ENCODE results near the gene PAPOLA. TPM values are rescaled to one million over a fixed set of nuclear protein-coding genes. Genes with fewer than 3 reads are reported as not detected.
"Not testable (repeated sequence)": the region's sequence is repeated elsewhere in the genome, so short reads cannot be mapped to it uniquely, and the experiment has no call there.

PAPOLA gene
- total and polyA plus RNA-seq, 4 experiments from 2014 or later = 74.3 to 244 (median 157) TPM

- Mint-ChIP-seq H3K36me3 (no peaks in the 10 kb centered on the region), H3K9me3 (no peaks in the 10 kb centered on the region), H3K4me1 (no peaks in the 10 kb centered on the region), H3K27ac (no peak overlapping the region), H3K4me3 (no peak overlapping the region), H3K27me3 (peaks cover 1 to 6% of the 10 kb centered on the region in 2 donors)
- ChIA-PET CTCF (ENCODE audit: partially characterized antibody) (no interaction called here), POLR2A (ENCODE audit: partially characterized antibody) (no interaction called here)
- DNase-seq = no peak
- H3K9me3 ChIP-seq (ENCODE audit: control insufficient read depth in 1 of 2, low read length in 2 of 2) = no peaks in the 10 kb centered on the region
- no peaks in the 10 kb centered on the region for H3K36me3 ChIP-seq (ENCODE audit: insufficient read depth, low read length)
- H3K4me3 ChIP-seq (ENCODE audit: low read length in 2 of 2) = no peak overlapping the region
- H3K4me1 ChIP-seq (ENCODE audit: insufficient read depth, low read length) = no peaks in the 10 kb centered on the region
- no peak overlapping the region for H3K27ac ChIP-seq (ENCODE audit: low read depth, low read length)
- intact Hi-C loops (cut with micrococcal nuclease) = no loop called here
- no peaks in the 10 kb centered on the region for H3K27me3 ChIP-seq (ENCODE audit: insufficient read depth, low read length)
Measured at GRCh38 chr14:96470331-96470730, 31.9 kb upstream of the PAPOLA start.

- DNase-seq; H3K27ac ChIP-seq (ENCODE audit: low read depth, low read length); H3K4me3 ChIP-seq (ENCODE audit: low read length in 2 of 2); H3K4me1 ChIP-seq (ENCODE audit: insufficient read depth, low read length); CTCF ChIA-PET (ENCODE audit: partially characterized antibody); intact Hi-C loops (cut with micrococcal nuclease); H3K36me3 ChIP-seq (ENCODE audit: insufficient read depth, low read length); H3K9me3 ChIP-seq (ENCODE audit: control insufficient read depth in 1 of 2, low read length in 2 of 2); H3K27ac Mint-ChIP-seq; H3K36me3 Mint-ChIP-seq; H3K4me3 Mint-ChIP-seq; H3K4me1 Mint-ChIP-seq; POLR2A ChIA-PET (ENCODE audit: partially characterized antibody); H3K9me3 Mint-ChIP-seq; H3K27me3 Mint-ChIP-seq; H3K27me3 ChIP-seq (ENCODE audit: insufficient read depth, low read length): not testable (repeated sequence)
Measured at GRCh38 chr14:96470967-96471366, 31.2 kb upstream of the PAPOLA start.

- Histone ChIP-seq H3K4me3 (ENCODE audit: low read length in 2 of 2) (no peak overlapping the region), H3K4me1 (ENCODE audit: insufficient read depth, low read length) (no peaks in the 10 kb centered on the region), H3K36me3 (ENCODE audit: insufficient read depth, low read length) (no peaks in the 10 kb centered on the region), H3K27ac (ENCODE audit: low read depth, low read length) (no peak overlapping the region), H3K9me3 (ENCODE audit: control insufficient read depth in 1 of 2, low read length in 2 of 2) (no peaks in the 10 kb centered on the region), H3K27me3 (ENCODE audit: insufficient read depth, low read length) (no peaks in the 10 kb centered on the region)
- Mint-ChIP-seq H3K36me3 (no peaks in the 10 kb centered on the region), H3K27ac (no peak overlapping the region), H3K9me3 (no peaks in the 10 kb centered on the region), H3K27me3 (peaks cover 2 to 9% of the 10 kb centered on the region in 2 donors), H3K4me1 (no peaks in the 10 kb centered on the region), H3K4me3 (no peak overlapping the region)
- ChIA-PET CTCF (ENCODE audit: partially characterized antibody) (no interaction called here), POLR2A (ENCODE audit: partially characterized antibody) (no interaction called here)
- DNase-seq = no peak
- intact Hi-C loops (cut with micrococcal nuclease) = no loop called here
Measured at GRCh38 chr14:96478119-96478518, 24.1 kb upstream of the PAPOLA start.

- ChIA-PET POLR2A (ENCODE audit: partially characterized antibody) (no interaction called here), CTCF (ENCODE audit: partially characterized antibody) (no interaction called here)
- H3K27ac Mint-ChIP-seq = no peak overlapping the region
- DNase-seq = no peak
- peaks cover 7% of the 10 kb centered on the region in 2 donors for H3K27me3 Mint-ChIP-seq
- Histone ChIP-seq H3K27me3 (ENCODE audit: insufficient read depth, low read length) (no peaks in the 10 kb centered on the region), H3K4me3 (ENCODE audit: low read length in 2 of 2) (no peak overlapping the region), H3K36me3 (ENCODE audit: insufficient read depth, low read length) (no peaks in the 10 kb centered on the region), H3K4me1 (ENCODE audit: insufficient read depth, low read length) (no peaks in the 10 kb centered on the region), H3K9me3 (ENCODE audit: control insufficient read depth in 1 of 2, low read length in 2 of 2) (no peaks in the 10 kb centered on the region), H3K27ac (ENCODE audit: low read depth, low read length) (no peak overlapping the region)
- H3K36me3 Mint-ChIP-seq = no peaks in the 10 kb centered on the region
- H3K4me1 Mint-ChIP-seq = peaks cover 0 to 3% (median 0%) of the 10 kb centered on the region in 4 donors
- no peak overlapping the region for H3K4me3 Mint-ChIP-seq
- intact Hi-C loops (cut with micrococcal nuclease) = no loop called here
- H3K9me3 Mint-ChIP-seq = peaks cover 0 to 3% (median 0%) of the 10 kb centered on the region in 8 donors
Measured at GRCh38 chr14:96479435-96480146, 22.6 kb upstream of the PAPOLA start.

GRCh38 chr14:96481731-96482314 lies 20.4 kb upstream of the PAPOLA start:
- POLR2A ChIA-PET (ENCODE audit: partially characterized antibody) = no interaction called here
- Histone ChIP-seq H3K4me1 (ENCODE audit: insufficient read depth, low read length) (no peaks in the 10 kb centered on the region), H3K4me3 (ENCODE audit: low read length in 2 of 2) (no peak overlapping the region), H3K36me3 (ENCODE audit: insufficient read depth, low read length) (no peaks in the 10 kb centered on the region), H3K27ac (ENCODE audit: low read depth, low read length) (no peak overlapping the region), H3K27me3 (ENCODE audit: insufficient read depth, low read length) (no peaks in the 10 kb centered on the region), H3K9me3 (ENCODE audit: control insufficient read depth in 1 of 2, low read length in 2 of 2) (no peaks in the 10 kb centered on the region)
- no peaks in the 10 kb centered on the region for H3K36me3 Mint-ChIP-seq
- peaks cover 0 to 3% (median 0%) of the 10 kb centered on the region in 4 donors for H3K4me1 Mint-ChIP-seq
- peaks cover 6 to 7% of the 10 kb centered on the region in 2 donors for H3K27me3 Mint-ChIP-seq
- no peak for DNase-seq
- H3K27ac Mint-ChIP-seq = no peak overlapping the region
- intact Hi-C loops (cut with micrococcal nuclease) = no loop called here
- H3K4me3 Mint-ChIP-seq = no peak overlapping the region
- CTCF ChIA-PET (ENCODE audit: partially characterized antibody) = no interaction called here
- H3K9me3 Mint-ChIP-seq = peaks cover 0 to 3% (median 0%) of the 10 kb centered on the region in 8 donors

- Histone ChIP-seq H3K4me1 (ENCODE audit: insufficient read depth, low read length) (no peaks in the 10 kb centered on the region), H3K9me3 (ENCODE audit: control insufficient read depth in 1 of 2, low read length in 2 of 2) (no peaks in the 10 kb centered on the region), H3K4me3 (ENCODE audit: low read length in 2 of 2) (no peak overlapping the region), H3K36me3 (ENCODE audit: insufficient read depth, low read length) (no peaks in the 10 kb centered on the region), H3K27me3 (ENCODE audit: insufficient read depth, low read length) (no peaks in the 10 kb centered on the region), H3K27ac (ENCODE audit: low read depth, low read length) (no peak overlapping the region)
- H3K27me3 Mint-ChIP-seq = peaks cover 6 to 7% of the 10 kb centered on the region in 2 donors
- H3K4me1 Mint-ChIP-seq = peaks cover 0 to 3% (median 0%) of the 10 kb centered on the region in 4 donors
- H3K4me3 Mint-ChIP-seq = no peak overlapping the region
- POLR2A ChIA-PET (ENCODE audit: partially characterized antibody) = no interaction called here
- H3K9me3 Mint-ChIP-seq = peaks cover 0 to 3% (median 0%) of the 10 kb centered on the region in 8 donors
- CTCF ChIA-PET (ENCODE audit: partially characterized antibody) = no interaction called here
- no peak for DNase-seq
- H3K27ac Mint-ChIP-seq = no peak overlapping the region
- no peaks in the 10 kb centered on the region for H3K36me3 Mint-ChIP-seq
- intact Hi-C loops (cut with micrococcal nuclease) = no loop called here
Measured at GRCh38 chr14:96482986-96483385, 19.2 kb upstream of the PAPOLA start.

- H3K9me3 ChIP-seq (ENCODE audit: control insufficient read depth in 1 of 2, low read length in 2 of 2) = no peaks in the 10 kb centered on the region
- no peak overlapping the region for H3K4me3 ChIP-seq (ENCODE audit: low read length in 2 of 2)
- H3K27ac Mint-ChIP-seq = no peak overlapping the region
- POLR2A ChIA-PET (ENCODE audit: partially characterized antibody) = no interaction called here
- intact Hi-C loops (cut with micrococcal nuclease) = no loop called here
- peaks cover 0 to 3% (median 0%) of the 10 kb centered on the region in 4 donors for H3K4me1 Mint-ChIP-seq
- peaks cover 0 to 3% (median 0%) of the 10 kb centered on the region in 8 donors for H3K9me3 Mint-ChIP-seq
- H3K27ac ChIP-seq (ENCODE audit: low read depth, low read length) = no peak overlapping the region
- CTCF ChIA-PET (ENCODE audit: partially characterized antibody) = no interaction called here
- H3K27me3 Mint-ChIP-seq = peaks cover 8 to 9% of the 10 kb centered on the region in 2 donors
- H3K36me3 ChIP-seq (ENCODE audit: insufficient read depth, low read length) = no peaks in the 10 kb centered on the region
- H3K27me3 ChIP-seq (ENCODE audit: insufficient read depth, low read length) = no peaks in the 10 kb centered on the region
- no peak overlapping the region for H3K4me3 Mint-ChIP-seq
- H3K36me3 Mint-ChIP-seq = no peaks in the 10 kb centered on the region
- no peak for DNase-seq
- H3K4me1 ChIP-seq (ENCODE audit: insufficient read depth, low read length) = no peaks in the 10 kb centered on the region
Measured at GRCh38 chr14:96484399-96484798, 17.8 kb upstream of the PAPOLA start.
